Lower leg skin (tissue), 4 donors: Measurements from ENCODE around the gene CCDC57. TPM values are rescaled to one million over a fixed set of nuclear protein-coding genes. Genes with fewer than 3 reads are reported as not detected.

Experiments used
- DNase-seq, 2 donors: peaks; one replicate each; pipeline ENCODE4 v3.0.0-alpha.2; 2019; ENCODE audit warnings: low spot score in 2 of 2
- H3K4me3 ChIP-seq: fragments of 200-600 bp; sonication (generic); 2 replicates; pipeline ENCODE4 v1.5.1; 2017; ENCODE audit warnings: mild to moderate bottlenecking, low read depth; ENCODE audit not compliant: poor library complexity, severe bottlenecking
- POLR2A ChIP-seq, 2 donors: fragments of 450-650 bp; IDR thresholded peaks; one replicate each; pipeline ENCODE4 v1.6.1; 2016 to 2017; ENCODE audit warnings: antibody characterized with exemption in 2 of 2, mild to moderate bottlenecking in 1 of 2, moderate library complexity in 1 of 2
- WGBS, 2 donors: methylation state at CpG; one replicate each; pipeline ENCODE4 v1.1.5; 2018; 5-methylcytosine and 5-hydroxymethylcytosine counted together
- intact Hi-C: fragments of 100-400 bp; cut with DNase I; formaldehyde crosslinking; loops from one replicate; pipeline ENCODE4 v1.15.0; 2023; ENCODE audit warnings: low total_unique reads
- total RNA-seq, 4 donors: library from RNA; depleted of rRNA; stranded (reverse); fragments of >200 nt; gene quantifications; one replicate each; pipeline ENCODE4 v1.1.0, GENCODE V29; 2016
- TF ChIP-seq, protein P1 (sequence below), 3 donors: fragments of 450-650 bp; IDR thresholded peaks; one replicate each; pipeline ENCODE4 v1.5.1; 2016; ENCODE audit warnings: antibody characterized with exemption in 3 of 3, mild to moderate bottlenecking in 3 of 3, moderate library complexity in 2 of 3

Gene CCDC57
- total RNA-seq, 4 donors from 2014 or later: 16.0 to 33.5 (median 31.5) TPM

DNA sequence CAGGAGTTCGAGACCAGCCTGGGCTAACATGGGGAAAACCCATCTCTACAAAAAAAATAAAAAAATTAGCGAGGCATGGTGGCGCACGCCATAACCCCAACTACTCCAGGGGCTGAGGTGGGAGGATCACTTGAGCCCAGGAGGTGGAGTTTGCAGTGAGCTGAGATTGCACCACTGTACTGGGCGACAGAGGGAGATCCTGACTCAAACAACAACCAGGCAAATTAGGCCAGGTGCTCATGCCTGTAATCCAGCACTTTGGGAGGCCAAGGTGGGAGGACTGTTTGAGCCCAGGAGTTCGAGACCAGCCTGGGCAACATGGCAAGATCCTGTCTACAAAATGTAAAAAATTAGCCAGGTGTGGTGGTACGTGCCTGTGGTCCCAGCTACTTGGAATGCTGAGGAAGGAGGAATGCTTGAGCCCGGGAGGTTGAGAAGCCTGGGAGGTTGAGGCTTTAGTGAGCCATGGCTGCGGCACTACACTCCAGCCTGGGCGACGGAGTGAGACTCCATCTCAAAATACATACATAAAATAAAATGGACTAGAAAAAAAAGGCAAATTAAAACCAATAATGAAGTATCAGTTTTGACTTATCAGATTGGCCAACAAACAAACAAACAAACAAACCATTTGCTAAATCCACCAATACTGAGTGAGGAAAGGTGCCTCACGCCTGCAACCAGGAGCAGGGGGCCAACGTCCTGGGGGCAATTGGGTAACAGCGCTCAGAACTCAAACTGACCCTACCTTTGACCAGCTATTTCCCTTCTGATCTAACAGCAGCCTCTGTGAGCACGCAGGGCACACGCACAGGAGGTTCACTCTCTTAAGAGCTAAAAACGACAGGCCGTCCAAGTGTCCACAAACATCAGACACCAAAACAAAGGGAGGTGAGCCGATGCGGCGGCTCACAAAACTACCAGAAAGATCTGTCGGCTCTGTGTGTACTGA lies 95.2 kb downstream of the CCDC57 start:
- H3K4me3 ChIP-seq: no peak overlapping the region
- 87 to 91% methylated on average over 22 of the region's 22 CpGs for WGBS, 2 donors
- intact Hi-C loops: no loop called here
- TF ChIP-seq, protein P1, sequence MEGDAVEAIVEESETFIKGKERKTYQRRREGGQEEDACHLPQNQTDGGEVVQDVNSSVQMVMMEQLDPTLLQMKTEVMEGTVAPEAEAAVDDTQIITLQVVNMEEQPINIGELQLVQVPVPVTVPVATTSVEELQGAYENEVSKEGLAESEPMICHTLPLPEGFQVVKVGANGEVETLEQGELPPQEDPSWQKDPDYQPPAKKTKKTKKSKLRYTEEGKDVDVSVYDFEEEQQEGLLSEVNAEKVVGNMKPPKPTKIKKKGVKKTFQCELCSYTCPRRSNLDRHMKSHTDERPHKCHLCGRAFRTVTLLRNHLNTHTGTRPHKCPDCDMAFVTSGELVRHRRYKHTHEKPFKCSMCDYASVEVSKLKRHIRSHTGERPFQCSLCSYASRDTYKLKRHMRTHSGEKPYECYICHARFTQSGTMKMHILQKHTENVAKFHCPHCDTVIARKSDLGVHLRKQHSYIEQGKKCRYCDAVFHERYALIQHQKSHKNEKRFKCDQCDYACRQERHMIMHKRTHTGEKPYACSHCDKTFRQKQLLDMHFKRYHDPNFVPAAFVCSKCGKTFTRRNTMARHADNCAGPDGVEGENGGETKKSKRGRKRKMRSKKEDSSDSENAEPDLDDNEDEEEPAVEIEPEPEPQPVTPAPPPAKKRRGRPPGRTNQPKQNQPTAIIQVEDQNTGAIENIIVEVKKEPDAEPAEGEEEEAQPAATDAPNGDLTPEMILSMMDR (IDR thresholded peaks at IDR 0.05): no peak
- no peak for TF ChIP-seq POLR2A (IDR thresholded peaks at IDR 0.05)
- no peak for DNase-seq

DNA sequence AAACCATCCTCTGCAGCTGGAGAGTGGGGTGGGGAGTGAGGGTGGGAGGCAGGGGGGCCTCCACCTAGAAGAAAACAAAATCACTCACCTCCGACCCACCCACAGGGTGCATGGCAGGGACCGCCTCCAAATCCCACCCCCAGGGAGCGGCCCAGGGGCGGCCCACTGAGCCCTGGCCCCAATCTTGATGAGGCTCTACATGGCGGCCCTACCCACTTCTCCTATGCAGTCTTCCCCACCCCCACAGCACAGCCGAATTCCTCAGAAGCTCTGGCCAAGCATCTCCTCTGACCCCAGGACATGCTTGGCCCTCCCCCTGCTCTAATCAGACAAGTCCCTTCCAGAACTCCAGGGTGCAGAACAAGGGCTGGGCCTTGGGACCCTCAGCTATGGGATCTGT lies 96.4 kb downstream of the CCDC57 start:
- TF ChIP-seq, protein P1 (IDR thresholded peaks at IDR 0.05): no peak
- TF ChIP-seq POLR2A (IDR thresholded peaks at IDR 0.05): no peak
- intact Hi-C loops: no loop called here
- WGBS, 2 donors: 81 to 89% methylated on average over 6 of the region's 6 CpGs
- no peak overlapping the region for H3K4me3 ChIP-seq
- DNase-seq: no peak

DNA sequence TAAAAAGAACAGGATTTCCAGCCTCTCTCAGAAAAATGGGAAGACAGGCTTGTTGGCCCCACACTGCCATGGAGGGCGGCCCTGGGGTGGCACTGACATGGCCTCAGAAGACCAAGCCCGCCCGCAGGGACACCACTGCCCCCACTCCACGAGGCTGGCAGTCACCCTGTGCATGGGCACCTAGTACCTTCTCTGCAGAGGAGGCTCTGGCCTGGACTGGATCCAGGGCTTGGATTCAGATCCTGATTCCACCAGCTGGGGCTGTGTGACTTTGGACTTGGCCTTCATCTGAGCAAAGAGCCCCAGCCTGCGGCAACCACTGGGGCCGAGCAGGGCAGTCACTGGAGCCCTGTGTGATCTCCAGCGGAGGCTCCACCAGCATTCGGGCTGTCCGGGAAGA lies 97.8 kb downstream of the CCDC57 start:
- 87 to 90% methylated on average over 9 of the region's 9 CpGs for WGBS, 2 donors
- TF ChIP-seq, protein P1 (IDR thresholded peaks at IDR 0.05): no peak
- TF ChIP-seq POLR2A (IDR thresholded peaks at IDR 0.05): no peak
- intact Hi-C loops: no loop called here
- peak in 1 of 2 donors; percentile 72 for DNase-seq
- no peak overlapping the region for H3K4me3 ChIP-seq

DNA sequence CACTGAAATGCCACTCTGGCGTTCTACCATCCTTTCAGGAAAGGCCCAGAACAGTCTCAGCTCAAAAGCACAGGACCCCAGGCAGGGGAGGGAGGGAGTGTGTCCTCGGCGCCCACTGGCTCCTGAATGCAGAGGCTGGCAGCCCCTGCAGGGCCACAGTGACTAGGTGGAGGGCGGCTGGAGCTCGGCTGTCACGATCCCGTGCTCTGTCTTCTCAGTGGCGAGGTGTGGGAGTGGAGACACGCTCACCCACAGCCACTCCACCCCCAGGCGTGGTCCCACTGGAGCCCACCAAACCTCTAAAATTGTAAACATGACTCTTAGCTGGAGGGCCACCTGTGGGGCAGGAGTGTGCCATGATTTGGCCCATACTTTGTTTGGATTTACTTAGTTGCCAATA lies 98.2 kb downstream of the CCDC57 start:
- H3K4me3 ChIP-seq: no peak overlapping the region
- 95 to 96% methylated on average over 10 of the region's 10 CpGs for WGBS, 2 donors

DNA sequence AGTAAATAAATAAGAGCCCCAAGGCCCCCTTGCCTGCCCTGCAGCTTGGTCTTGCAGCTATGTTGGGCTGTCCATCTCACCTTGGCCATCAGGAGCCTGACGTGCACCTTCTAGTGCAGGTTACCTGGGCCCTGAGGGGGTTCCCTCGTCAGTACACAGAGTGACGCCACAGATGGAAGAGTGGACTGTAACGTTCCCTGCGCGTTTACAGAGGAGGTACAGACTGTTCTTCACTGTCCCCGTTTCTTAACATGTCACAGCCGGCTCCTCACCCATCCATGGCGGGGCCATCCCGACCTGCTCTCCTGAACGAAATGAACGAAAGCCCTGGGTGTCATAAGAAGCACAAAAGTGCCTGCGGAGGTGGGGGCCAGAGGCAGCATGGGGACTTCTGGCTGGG lies 98.7 kb downstream of the CCDC57 start:
- WGBS, 2 donors: 91 to 95% methylated on average over 13 of the region's 13 CpGs

More for the DNA sequence above, 98.2 kb downstream of the CCDC57 start:
- intact Hi-C loops: no loop called here
- TF ChIP-seq, protein P1 (IDR thresholded peaks at IDR 0.05): no peak
- TF ChIP-seq POLR2A (IDR thresholded peaks at IDR 0.05): no peak
- DNase-seq: no peak

More for the DNA sequence above, 98.7 kb downstream of the CCDC57 start:
- no peak overlapping the region for H3K4me3 ChIP-seq
- intact Hi-C loops: no loop called here
- DNase-seq: no peak
- TF ChIP-seq POLR2A (IDR thresholded peaks at IDR 0.05): no peak
- TF ChIP-seq, protein P1 (IDR thresholded peaks at IDR 0.05): no peak
